ENCODE measurements around the gene LRPAP1. TPM values are rescaled to one million over a fixed set of nuclear protein-coding genes. Genes with fewer than 3 reads are reported as not detected.

Gene LRPAP1
- polyA plus RNA-seq, 1 donor from 2014 or later, result 91.1 TPM

- Histone ChIP-seq H3K27me3 (ENCODE audit: insufficient read depth, low read depth, low read length) (no peaks in the 10 kb centered on the region), H2AFZ (ENCODE audit: low read depth, low read length) (no peak overlapping the region), H3K36me3 (ENCODE audit: insufficient read depth, low read length) (no peaks in the 10 kb centered on the region), H3K79me2 (replicated peaks; ENCODE audit: insufficient read depth, low read length) (no peaks in the 10 kb centered on the region), H3K9ac (ENCODE audit: low read length) (no peak overlapping the region), H3K4me2 (ENCODE audit: low read length) (no peak overlapping the region), H4K20me1 (ENCODE audit: insufficient read depth) (no peaks in the 10 kb centered on the region), H3K9me2 (ENCODE audit: insufficient read depth, low read length) (no peaks in the 10 kb centered on the region), H3K27ac (ENCODE audit: low read length) (no peak overlapping the region), H3F3A (ENCODE audit: insufficient read depth, low read length, poor library complexity, severe bottlenecking) (no peaks in the 10 kb centered on the region), H3K9me3 (ENCODE audit: low read length) (no peaks in the 10 kb centered on the region), H3K4me3 (ENCODE audit: low read length) (no peak overlapping the region)
- TF ChIP-seq, protein P1, sequence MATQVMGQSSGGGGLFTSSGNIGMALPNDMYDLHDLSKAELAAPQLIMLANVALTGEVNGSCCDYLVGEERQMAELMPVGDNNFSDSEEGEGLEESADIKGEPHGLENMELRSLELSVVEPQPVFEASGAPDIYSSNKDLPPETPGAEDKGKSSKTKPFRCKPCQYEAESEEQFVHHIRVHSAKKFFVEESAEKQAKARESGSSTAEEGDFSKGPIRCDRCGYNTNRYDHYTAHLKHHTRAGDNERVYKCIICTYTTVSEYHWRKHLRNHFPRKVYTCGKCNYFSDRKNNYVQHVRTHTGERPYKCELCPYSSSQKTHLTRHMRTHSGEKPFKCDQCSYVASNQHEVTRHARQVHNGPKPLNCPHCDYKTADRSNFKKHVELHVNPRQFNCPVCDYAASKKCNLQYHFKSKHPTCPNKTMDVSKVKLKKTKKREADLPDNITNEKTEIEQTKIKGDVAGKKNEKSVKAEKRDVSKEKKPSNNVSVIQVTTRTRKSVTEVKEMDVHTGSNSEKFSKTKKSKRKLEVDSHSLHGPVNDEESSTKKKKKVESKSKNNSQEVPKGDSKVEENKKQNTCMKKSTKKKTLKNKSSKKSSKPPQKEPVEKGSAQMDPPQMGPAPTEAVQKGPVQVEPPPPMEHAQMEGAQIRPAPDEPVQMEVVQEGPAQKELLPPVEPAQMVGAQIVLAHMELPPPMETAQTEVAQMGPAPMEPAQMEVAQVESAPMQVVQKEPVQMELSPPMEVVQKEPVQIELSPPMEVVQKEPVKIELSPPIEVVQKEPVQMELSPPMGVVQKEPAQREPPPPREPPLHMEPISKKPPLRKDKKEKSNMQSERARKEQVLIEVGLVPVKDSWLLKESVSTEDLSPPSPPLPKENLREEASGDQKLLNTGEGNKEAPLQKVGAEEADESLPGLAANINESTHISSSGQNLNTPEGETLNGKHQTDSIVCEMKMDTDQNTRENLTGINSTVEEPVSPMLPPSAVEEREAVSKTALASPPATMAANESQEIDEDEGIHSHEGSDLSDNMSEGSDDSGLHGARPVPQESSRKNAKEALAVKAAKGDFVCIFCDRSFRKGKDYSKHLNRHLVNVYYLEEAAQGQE (IDR thresholded peaks at IDR 0.05; ENCODE audit: borderline replicate concordance), result no peak
- TF ChIP-seq, protein P2, sequence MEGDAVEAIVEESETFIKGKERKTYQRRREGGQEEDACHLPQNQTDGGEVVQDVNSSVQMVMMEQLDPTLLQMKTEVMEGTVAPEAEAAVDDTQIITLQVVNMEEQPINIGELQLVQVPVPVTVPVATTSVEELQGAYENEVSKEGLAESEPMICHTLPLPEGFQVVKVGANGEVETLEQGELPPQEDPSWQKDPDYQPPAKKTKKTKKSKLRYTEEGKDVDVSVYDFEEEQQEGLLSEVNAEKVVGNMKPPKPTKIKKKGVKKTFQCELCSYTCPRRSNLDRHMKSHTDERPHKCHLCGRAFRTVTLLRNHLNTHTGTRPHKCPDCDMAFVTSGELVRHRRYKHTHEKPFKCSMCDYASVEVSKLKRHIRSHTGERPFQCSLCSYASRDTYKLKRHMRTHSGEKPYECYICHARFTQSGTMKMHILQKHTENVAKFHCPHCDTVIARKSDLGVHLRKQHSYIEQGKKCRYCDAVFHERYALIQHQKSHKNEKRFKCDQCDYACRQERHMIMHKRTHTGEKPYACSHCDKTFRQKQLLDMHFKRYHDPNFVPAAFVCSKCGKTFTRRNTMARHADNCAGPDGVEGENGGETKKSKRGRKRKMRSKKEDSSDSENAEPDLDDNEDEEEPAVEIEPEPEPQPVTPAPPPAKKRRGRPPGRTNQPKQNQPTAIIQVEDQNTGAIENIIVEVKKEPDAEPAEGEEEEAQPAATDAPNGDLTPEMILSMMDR (IDR thresholded peaks at IDR 0.05; ENCODE audit: poor library complexity, severe bottlenecking), result no peak
- TF ChIP-seq MXI1 (conservative IDR thresholded peaks at IDR 0.05; ENCODE audit: poor library complexity, severe bottlenecking), result no peak
- TF ChIP-seq TAF1 (IDR thresholded peaks at IDR 0.05; ENCODE audit: low read depth), result no peak
Observed at GRCh38 chr4:3485011-3485791, 47.0 kb downstream of the LRPAP1 start.

DNA sequence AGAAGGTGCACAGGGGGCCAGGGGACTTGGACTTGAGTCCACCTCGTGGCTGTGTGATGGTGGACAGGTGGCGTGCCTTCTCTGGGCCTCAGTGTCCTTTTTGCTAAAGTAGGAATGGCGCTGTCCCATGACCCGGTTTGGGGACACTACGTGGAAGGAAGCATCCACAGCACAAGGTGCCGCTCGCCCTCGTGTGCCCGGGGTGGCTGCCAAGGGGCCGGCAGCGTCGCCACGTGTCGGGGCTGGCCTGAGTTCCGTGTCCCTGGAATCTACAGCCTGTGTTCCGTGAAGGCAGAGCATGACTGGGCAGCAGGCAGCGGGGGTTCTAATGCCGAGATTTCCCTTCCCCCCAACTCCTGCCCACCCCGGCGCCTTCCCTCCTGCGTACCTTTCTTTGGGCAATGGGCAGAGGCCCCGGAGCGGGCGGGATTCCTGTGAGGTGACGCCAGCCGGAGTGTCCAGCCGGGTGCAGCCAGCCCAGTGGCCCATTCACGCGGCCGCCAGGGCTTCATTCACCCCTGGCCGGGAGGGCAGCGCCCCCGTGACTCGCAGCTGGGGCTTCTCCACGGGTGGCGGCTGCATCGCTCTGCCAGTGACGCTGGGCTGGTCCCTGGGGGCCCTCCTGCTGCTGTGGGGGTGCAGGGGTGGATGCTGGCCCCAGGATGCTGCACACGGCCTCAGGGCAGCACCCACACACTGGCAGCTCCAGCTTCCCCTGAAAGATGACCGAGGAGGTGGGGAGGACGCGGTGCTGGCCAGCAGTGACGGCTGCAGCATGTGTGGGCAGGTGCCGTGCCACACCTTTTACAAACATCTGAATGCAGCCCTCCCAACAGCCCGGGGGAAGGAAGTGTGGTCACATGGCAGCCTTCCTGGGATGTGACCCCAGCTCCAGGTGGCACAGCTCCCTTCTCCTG, 47.9 kb downstream of the LRPAP1 start:
- TF ChIP-seq EZH2 (IDR thresholded peaks at IDR 0.05; ENCODE audit: borderline replicate concordance, insufficient read depth, low read length, poor library complexity, severe bottlenecking) (no peak), RAD21 (conservative IDR thresholded peaks at IDR 0.05) (no peak)
- TF ChIP-seq, protein P1 (IDR thresholded peaks at IDR 0.05; ENCODE audit: borderline replicate concordance), result no peak
- H4K20me1 ChIP-seq (ENCODE audit: insufficient read depth), result no peaks in the 10 kb centered on the region
- H2AFZ ChIP-seq (ENCODE audit: low read depth, low read length), result no peak overlapping the region
- no peak overlapping the region for H3K9ac ChIP-seq (ENCODE audit: low read length)
- no peak overlapping the region for H3K27ac ChIP-seq (ENCODE audit: low read length)
- H3K9me3 ChIP-seq (ENCODE audit: low read length), result no peaks in the 10 kb centered on the region
- H3K4me2 ChIP-seq (ENCODE audit: low read length), result no peak overlapping the region
- no peaks in the 10 kb centered on the region for H3F3A ChIP-seq (ENCODE audit: insufficient read depth, low read length, poor library complexity, severe bottlenecking)
- no peaks in the 10 kb centered on the region for H3K79me2 ChIP-seq (replicated peaks; ENCODE audit: insufficient read depth, low read length)
- no peaks in the 10 kb centered on the region for H3K9me2 ChIP-seq (ENCODE audit: insufficient read depth, low read length)
- no peaks in the 10 kb centered on the region for H3K36me3 ChIP-seq (ENCODE audit: insufficient read depth, low read length)
- no peaks in the 10 kb centered on the region for H3K27me3 ChIP-seq (ENCODE audit: insufficient read depth, low read depth, low read length)
- H3K4me3 ChIP-seq (ENCODE audit: low read length), result no peak overlapping the region
